Measurements from ENCODE around the gene SLC7A5.
"Not testable (repeated sequence)": the region's sequence is repeated elsewhere in the genome, so short reads cannot be mapped to it uniquely, and the experiment has no call there.

The SLC7A5 gene

GRCh38 chr16:87887931-87888330, 18.6 kb upstream of the SLC7A5 start:
- not testable (repeated sequence) for H3K4me1 ChIP-seq (ENCODE audit: control insufficient read depth, insufficient read depth, low read length); H3K27me3 ChIP-seq (ENCODE audit: control insufficient read depth in 1 of 2, insufficient read depth in 2 of 2, low read length in 2 of 2); H3K36me3 ChIP-seq (ENCODE audit: control insufficient read depth in 2 of 2, insufficient read depth in 2 of 2, low read length in 2 of 2); H3K9me3 ChIP-seq (ENCODE audit: control insufficient read depth in 2 of 2, low read length in 2 of 2); H3K4me3 ChIP-seq (ENCODE audit: low read length in 2 of 2); H3K27ac ChIP-seq (ENCODE audit: low read length); H3K9ac ChIP-seq (ENCODE audit: low read length in 2 of 2)

- H3K9me3 ChIP-seq (ENCODE audit: control insufficient read depth in 2 of 2, low read length in 2 of 2); H3K9ac ChIP-seq (ENCODE audit: low read length in 2 of 2); H3K4me1 ChIP-seq (ENCODE audit: control insufficient read depth, insufficient read depth, low read length); H3K27ac ChIP-seq (ENCODE audit: low read length); H3K4me3 ChIP-seq (ENCODE audit: low read length in 2 of 2); H3K36me3 ChIP-seq (ENCODE audit: control insufficient read depth in 2 of 2, insufficient read depth in 2 of 2, low read length in 2 of 2); H3K27me3 ChIP-seq (ENCODE audit: control insufficient read depth in 1 of 2, insufficient read depth in 2 of 2, low read length in 2 of 2): not testable (repeated sequence)
Measured at GRCh38 chr16:87885371-87885967, 16.2 kb upstream of the SLC7A5 start.

GRCh38 chr16:87882436-87883019, 13.2 kb upstream of the SLC7A5 start:
- Histone ChIP-seq H3K36me3 (ENCODE audit: control insufficient read depth in 2 of 2, insufficient read depth in 2 of 2, low read length in 2 of 2) (no peaks in the 10 kb centered on the region), H3K9ac (ENCODE audit: low read length in 2 of 2) (no peak overlapping the region), H3K4me1 (ENCODE audit: control insufficient read depth, insufficient read depth, low read length) (no peaks in the 10 kb centered on the region), H3K27ac (ENCODE audit: low read length) (no peak overlapping the region), H3K9me3 (ENCODE audit: control insufficient read depth in 2 of 2, low read length in 2 of 2) (no peaks in the 10 kb centered on the region), H3K27me3 (ENCODE audit: control insufficient read depth in 1 of 2, insufficient read depth in 2 of 2, low read length in 2 of 2) (no peaks in the 10 kb centered on the region), H3K4me3 (ENCODE audit: low read length in 2 of 2) (no peak overlapping the region)

GRCh38 chr16:87881324-87882200, 12.3 kb upstream of the SLC7A5 start:
- no peaks in the 10 kb centered on the region for H3K4me1 ChIP-seq (ENCODE audit: control insufficient read depth, insufficient read depth, low read length)
- H3K27me3 ChIP-seq (ENCODE audit: control insufficient read depth in 1 of 2, insufficient read depth in 2 of 2, low read length in 2 of 2) = no peaks in the 10 kb centered on the region
- no peaks in the 10 kb centered on the region for H3K9me3 ChIP-seq (ENCODE audit: control insufficient read depth in 2 of 2, low read length in 2 of 2)
- no peak overlapping the region for H3K4me3 ChIP-seq (ENCODE audit: low read length in 2 of 2)
- H3K36me3 ChIP-seq (ENCODE audit: control insufficient read depth in 2 of 2, insufficient read depth in 2 of 2, low read length in 2 of 2) = no peaks in the 10 kb centered on the region
- H3K27ac ChIP-seq (ENCODE audit: low read length) = no peak overlapping the region
- no peak overlapping the region for H3K9ac ChIP-seq (ENCODE audit: low read length in 2 of 2)

- H3K4me1 ChIP-seq (ENCODE audit: control insufficient read depth, insufficient read depth, low read length) = no peaks in the 10 kb centered on the region
- no peaks in the 10 kb centered on the region for H3K9me3 ChIP-seq (ENCODE audit: control insufficient read depth in 2 of 2, low read length in 2 of 2)
- H3K4me3 ChIP-seq (ENCODE audit: low read length in 2 of 2) = no peak overlapping the region
- no peaks in the 10 kb centered on the region for H3K27me3 ChIP-seq (ENCODE audit: control insufficient read depth in 1 of 2, insufficient read depth in 2 of 2, low read length in 2 of 2)
- no peak overlapping the region for H3K27ac ChIP-seq (ENCODE audit: low read length)
- no peaks in the 10 kb centered on the region for H3K36me3 ChIP-seq (ENCODE audit: control insufficient read depth in 2 of 2, insufficient read depth in 2 of 2, low read length in 2 of 2)
- H3K9ac ChIP-seq (ENCODE audit: low read length in 2 of 2) = no peak overlapping the region
Measured at GRCh38 chr16:87880117-87880696, 10.9 kb upstream of the SLC7A5 start.

GRCh38 chr16:87879411-87880013, 10.2 kb upstream of the SLC7A5 start:
- H3K27ac ChIP-seq (ENCODE audit: low read length); H3K27me3 ChIP-seq (ENCODE audit: control insufficient read depth in 1 of 2, insufficient read depth in 2 of 2, low read length in 2 of 2); H3K36me3 ChIP-seq (ENCODE audit: control insufficient read depth in 2 of 2, insufficient read depth in 2 of 2, low read length in 2 of 2); H3K9me3 ChIP-seq (ENCODE audit: control insufficient read depth in 2 of 2, low read length in 2 of 2); H3K4me1 ChIP-seq (ENCODE audit: control insufficient read depth, insufficient read depth, low read length); H3K4me3 ChIP-seq (ENCODE audit: low read length in 2 of 2); H3K9ac ChIP-seq (ENCODE audit: low read length in 2 of 2): not testable (repeated sequence)

GRCh38 chr16:87878704-87879103, 9.4 kb upstream of the SLC7A5 start:
- Histone ChIP-seq H3K9me3 (ENCODE audit: control insufficient read depth in 2 of 2, low read length in 2 of 2) (no peaks in the 10 kb centered on the region), H3K27me3 (ENCODE audit: control insufficient read depth in 1 of 2, insufficient read depth in 2 of 2, low read length in 2 of 2) (peaks cover 4 to 6% of the 10 kb centered on the region in 2 donors), H3K4me3 (ENCODE audit: low read length in 2 of 2) (no peak overlapping the region), H3K36me3 (ENCODE audit: control insufficient read depth in 2 of 2, insufficient read depth in 2 of 2, low read length in 2 of 2) (no peaks in the 10 kb centered on the region), H3K4me1 (ENCODE audit: control insufficient read depth, insufficient read depth, low read length) (no peaks in the 10 kb centered on the region), H3K9ac (ENCODE audit: low read length in 2 of 2) (no peak overlapping the region), H3K27ac (ENCODE audit: low read length) (no peak overlapping the region)

GRCh38 chr16:87877942-87878507, 8.7 kb upstream of the SLC7A5 start:
- H3K4me3 ChIP-seq (ENCODE audit: low read length in 2 of 2) = no peak overlapping the region
- peaks cover 4 to 6% of the 10 kb centered on the region in 2 donors for H3K27me3 ChIP-seq (ENCODE audit: control insufficient read depth in 1 of 2, insufficient read depth in 2 of 2, low read length in 2 of 2)
- H3K9ac ChIP-seq (ENCODE audit: low read length in 2 of 2) = no peak overlapping the region
- no peaks in the 10 kb centered on the region for H3K4me1 ChIP-seq (ENCODE audit: control insufficient read depth, insufficient read depth, low read length)
- H3K36me3 ChIP-seq (ENCODE audit: control insufficient read depth in 2 of 2, insufficient read depth in 2 of 2, low read length in 2 of 2) = no peaks in the 10 kb centered on the region
- no peak overlapping the region for H3K27ac ChIP-seq (ENCODE audit: low read length)
- no peaks in the 10 kb centered on the region for H3K9me3 ChIP-seq (ENCODE audit: control insufficient read depth in 2 of 2, low read length in 2 of 2)

GRCh38 chr16:87874639-87875427, 5.5 kb upstream of the SLC7A5 start:
- Histone ChIP-seq H3K36me3 (ENCODE audit: control insufficient read depth in 2 of 2, insufficient read depth in 2 of 2, low read length in 2 of 2) (no peaks in the 10 kb centered on the region), H3K4me3 (ENCODE audit: low read length in 2 of 2) (no peak overlapping the region), H3K9ac (ENCODE audit: low read length in 2 of 2) (no peak overlapping the region), H3K4me1 (ENCODE audit: control insufficient read depth, insufficient read depth, low read length) (peaks cover 2% of the 10 kb centered on the region), H3K27me3 (ENCODE audit: control insufficient read depth in 1 of 2, insufficient read depth in 2 of 2, low read length in 2 of 2) (peaks cover 4 to 6% of the 10 kb centered on the region in 2 donors), H3K27ac (ENCODE audit: low read length) (no peak overlapping the region), H3K9me3 (ENCODE audit: control insufficient read depth in 2 of 2, low read length in 2 of 2) (no peaks in the 10 kb centered on the region)

Measured in stomach smooth muscle (tissue), 2 donors.